Measurements from ENCODE around the gene YPEL1. TPM values are rescaled to one million over a fixed set of nuclear protein-coding genes. Genes with fewer than 3 reads are reported as not detected.

Gene YPEL1
- total RNA-seq, 2 donors from 2014 or later, result 2.9 to 16.2 TPM

GRCh38 chr22:21690401-21690801 is 45.2 kb downstream of the YPEL1 start:
- intact Hi-C loops (cut with DNase I), result no loop called here
- no peak for TF ChIP-seq POLR2AphosphoS5 (IDR thresholded peaks at IDR 0.05)
- no peak for TF ChIP-seq POLR2A (IDR thresholded peaks at IDR 0.05)
- DNase-seq (ENCODE audit: low spot score), result no peak
- peaks cover 8 to 10% of the 10 kb centered on the region in 2 donors for H3K36me3 ChIP-seq
- H3K27ac ChIP-seq, result no peak overlapping the region
- no peaks in the 10 kb centered on the region for H3K27me3 ChIP-seq (replicated peaks; ENCODE audit: insufficient read depth)
- no peaks in the 10 kb centered on the region for H3K9me3 ChIP-seq
- H3K4me3 ChIP-seq, result no peak overlapping the region
- no peaks in the 10 kb centered on the region for H3K4me1 ChIP-seq (replicated peaks)
- WGBS, result 71% methylated on average over 5 of the region's 5 CpGs

- WGBS, result 94% methylated on average over 19 of the region's 20 CpGs
- H3K4me1 ChIP-seq (replicated peaks), result no peaks in the 10 kb centered on the region
- intact Hi-C loops (cut with DNase I), result no loop called here
- no peaks in the 10 kb centered on the region for H3K27me3 ChIP-seq (replicated peaks; ENCODE audit: insufficient read depth)
- no peaks in the 10 kb centered on the region for H3K9me3 ChIP-seq
- no peak overlapping the region for H3K4me3 ChIP-seq
- TF ChIP-seq POLR2A (IDR thresholded peaks at IDR 0.05) (no peak), POLR2AphosphoS5 (IDR thresholded peaks at IDR 0.05) (no peak), CTCF (IDR thresholded peaks at IDR 0.05) (no peak)
- no peak for DNase-seq (ENCODE audit: low spot score)
- H3K27ac ChIP-seq, result no peak overlapping the region
- H3K36me3 ChIP-seq, result peaks cover 0 to 6% of the 10 kb centered on the region in 2 donors
These were observed 46.8 kb downstream of the YPEL1 start for GRCh38 chr22:21688706-21689381.

- Histone ChIP-seq H3K4me3 (no peak overlapping the region), H3K9me3 (no peaks in the 10 kb centered on the region), H3K27me3 (replicated peaks; ENCODE audit: insufficient read depth) (no peaks in the 10 kb centered on the region), H3K4me1 (replicated peaks) (no peaks in the 10 kb centered on the region), H3K36me3 (peaks cover 3 to 4% of the 10 kb centered on the region in 2 donors), H3K27ac (no peak overlapping the region)
- intact Hi-C loops (cut with DNase I), result no loop called here
- no peak for TF ChIP-seq POLR2A (IDR thresholded peaks at IDR 0.05)
- no peak for TF ChIP-seq POLR2AphosphoS5 (IDR thresholded peaks at IDR 0.05)
- no peak for TF ChIP-seq CTCF (IDR thresholded peaks at IDR 0.05)
- WGBS, result 100% methylated on average over 4 of the region's 6 CpGs
- no peak for DNase-seq (ENCODE audit: low spot score)
These were observed 47.3 kb downstream of the YPEL1 start for GRCh38 chr22:21688341-21688705.

- WGBS, result 91% methylated on average over 11 of the region's 11 CpGs
- intact Hi-C loops (cut with DNase I), result no loop called here
- no peak overlapping the region for H3K27ac ChIP-seq
- no peaks in the 10 kb centered on the region for H3K4me1 ChIP-seq (replicated peaks)
- no peak for DNase-seq (ENCODE audit: low spot score)
- TF ChIP-seq POLR2AphosphoS5 (IDR thresholded peaks at IDR 0.05) (no peak), CTCF (IDR thresholded peaks at IDR 0.05) (no peak)
- H3K4me3 ChIP-seq, result no peak overlapping the region
- no peaks in the 10 kb centered on the region for H3K27me3 ChIP-seq (replicated peaks; ENCODE audit: insufficient read depth)
- peaks cover 3 to 4% of the 10 kb centered on the region in 2 donors for H3K36me3 ChIP-seq
- H3K9me3 ChIP-seq, result no peaks in the 10 kb centered on the region
These were observed 47.8 kb downstream of the YPEL1 start for GRCh38 chr22:21687685-21688259.

- no peaks in the 10 kb centered on the region for H3K4me1 ChIP-seq (replicated peaks)
- H3K9me3 ChIP-seq, result no peaks in the 10 kb centered on the region
- intact Hi-C loops (cut with DNase I), result no loop called here
- TF ChIP-seq POLR2A (IDR thresholded peaks at IDR 0.05) (no peak), POLR2AphosphoS5 (IDR thresholded peaks at IDR 0.05) (no peak), CTCF (IDR thresholded peaks at IDR 0.05) (no peak)
- 93% methylated on average over 23 of the region's 23 CpGs for WGBS
- H3K36me3 ChIP-seq, result peaks cover 3 to 4% of the 10 kb centered on the region in 2 donors
- H3K4me3 ChIP-seq, result no peak overlapping the region
- H3K27me3 ChIP-seq (replicated peaks; ENCODE audit: insufficient read depth), result no peaks in the 10 kb centered on the region
- no peak for DNase-seq (ENCODE audit: low spot score)
- no peak overlapping the region for H3K27ac ChIP-seq
These were observed 48.8 kb downstream of the YPEL1 start for GRCh38 chr22:21686634-21687393.
